ENCODE results near the gene HOXD13. TPM values are rescaled to one million over a fixed set of nuclear protein-coding genes. Genes with fewer than 3 reads are reported as not detected.

Gene HOXD13
- total RNA-seq, 1 experiment from 2014 or later, result not detected

- Histone ChIP-seq H3K4me3 (no peak overlapping the region), H3K4me1 (replicated peaks; ENCODE audit: insufficient read depth) (no peaks in the 10 kb centered on the region), H3K36me3 (ENCODE audit: low read depth) (no peaks in the 10 kb centered on the region), H3K9me2 (ENCODE audit: insufficient read depth) (no peaks in the 10 kb centered on the region), H3K4me2 (0 out of 2 replicates have a peak overlapping the region, but pooled peaks have one; percentile 0), H3K79me2 (ENCODE audit: low read depth) (no peaks in the 10 kb centered on the region), H2AFZ (no peak overlapping the region), H4K20me1 (ENCODE audit: insufficient read depth) (no peaks in the 10 kb centered on the region), H3K27me3 (ENCODE audit: insufficient read depth, low read depth) (peaks cover 79% of the 10 kb centered on the region), H3K9me3 (ENCODE audit: insufficient read depth, low read depth) (no peaks in the 10 kb centered on the region), H3K27ac (no peak overlapping the region), H3F3A (ENCODE audit: insufficient read depth, low read depth) (no peaks in the 10 kb centered on the region)
- intact Hi-C loops (cut with micrococcal nuclease; ENCODE audit: unreplicated experiment), result no loop called here
- ChIA-PET POLR2A (ENCODE audit: unreplicated experiment) (no interaction called here), CTCF (no interaction called here)
- no peak for DNase-seq
- BruUV-seq (replicated peaks), result no TSS peak
- TF ChIP-seq CTCF (conservative IDR thresholded peaks at IDR 0.05) (no peak), EZH2 (IDR thresholded peaks at IDR 0.05; ENCODE audit: low read depth) (no peak)
These were observed 17.5 kb upstream of the HOXD13 start for GRCh38 chr2:176074919-176075425.

GRCh38 chr2:176075481-176075880 lies 17.0 kb upstream of the HOXD13 start:
- no TSS peak for BruUV-seq (replicated peaks)
- Histone ChIP-seq H3K36me3 (ENCODE audit: low read depth) (no peaks in the 10 kb centered on the region), H3K4me2 (0 out of 2 replicates have a peak overlapping the region, but pooled peaks have one; percentile 0), H3K27me3 (ENCODE audit: insufficient read depth, low read depth) (peaks cover 79% of the 10 kb centered on the region), H3K4me3 (no peak overlapping the region), H3F3A (ENCODE audit: insufficient read depth, low read depth) (no peaks in the 10 kb centered on the region), H4K20me1 (ENCODE audit: insufficient read depth) (no peaks in the 10 kb centered on the region), H3K9me3 (ENCODE audit: insufficient read depth, low read depth) (no peaks in the 10 kb centered on the region), H2AFZ (no peak overlapping the region), H3K27ac (no peak overlapping the region), H3K9me2 (ENCODE audit: insufficient read depth) (no peaks in the 10 kb centered on the region), H3K79me2 (ENCODE audit: low read depth) (no peaks in the 10 kb centered on the region), H3K4me1 (replicated peaks; ENCODE audit: insufficient read depth) (no peaks in the 10 kb centered on the region)
- no peak for DNase-seq
- intact Hi-C loops (cut with micrococcal nuclease; ENCODE audit: unreplicated experiment), result no loop called here
- ChIA-PET CTCF (no interaction called here), POLR2A (ENCODE audit: unreplicated experiment) (no interaction called here)
- TF ChIP-seq EZH2 (IDR thresholded peaks at IDR 0.05; ENCODE audit: low read depth), result no peak
- no peak for TF ChIP-seq CTCF (conservative IDR thresholded peaks at IDR 0.05)

- Histone ChIP-seq H2AFZ (no peak overlapping the region), H3K79me2 (ENCODE audit: low read depth) (no peaks in the 10 kb centered on the region), H3K9me2 (ENCODE audit: insufficient read depth) (no peaks in the 10 kb centered on the region), H3K9me3 (ENCODE audit: insufficient read depth, low read depth) (no peaks in the 10 kb centered on the region; the same call in 1 of the 2 replicates), H3K4me3 (no peak overlapping the region), H4K20me1 (ENCODE audit: insufficient read depth) (no peaks in the 10 kb centered on the region), H3K27ac (no peak overlapping the region), H3K4me2 (no peak overlapping the region), H3F3A (ENCODE audit: insufficient read depth, low read depth) (no peaks in the 10 kb centered on the region), H3K4me1 (replicated peaks; ENCODE audit: insufficient read depth) (no peaks in the 10 kb centered on the region), H3K36me3 (ENCODE audit: low read depth) (no peaks in the 10 kb centered on the region), H3K27me3 (ENCODE audit: insufficient read depth, low read depth) (peaks cover 76% of the 10 kb centered on the region)
- BruUV-seq (replicated peaks), result no TSS peak
- DNase-seq, result no peak
- CTCF ChIA-PET, result no interaction called here
- TF ChIP-seq EZH2 (IDR thresholded peaks at IDR 0.05; ENCODE audit: low read depth) (no peak), CTCF (conservative IDR thresholded peaks at IDR 0.05) (no peak)
- POLR2A ChIA-PET (ENCODE audit: unreplicated experiment), result no interaction called here
- intact Hi-C loops (cut with micrococcal nuclease; ENCODE audit: unreplicated experiment), result no loop called here
These were observed 16.5 kb upstream of the HOXD13 start for GRCh38 chr2:176076063-176076462.

Data from PC-9 (cell line).